Endothelial cell of umbilical vein (primary cell): ENCODE data around the gene THOC5. TPM values are rescaled to one million over a fixed set of nuclear protein-coding genes. Genes with fewer than 3 reads are reported as not detected.
A peak's percentile ranks its signal among the peaks of the same experiment; 100 is the strongest.

ENCODE experiments used
- BruUV-seq: library from RNA; stranded (reverse); fragments of 400-500 nt; replicated peaks from 2 replicates; lab custom pipeline; 2021; lab: Mats Ljungman, UMichigan
- CTCF ChIA-PET: fragments of 300-600, 350-600 bp; sonication (Branson Sonifier 250); formaldehyde crosslinking; loops from one replicate; lab custom pipeline; 2021; ENCODE audit warnings: antibody characterized with exemption, inconsistent platforms; lab: Charles Lee
- POLR2A ChIA-PET: fragments of 300-600, 350-600 bp; sonication (Branson Sonifier 250); formaldehyde crosslinking; loops from one replicate; lab custom pipeline; 2021; ENCODE audit warnings: antibody characterized with exemption, inconsistent platforms; lab: Charles Lee
- DNase-seq: peaks from one replicate; pipeline ENCODE4 v3.0.0-alpha.2; 2011; ENCODE audit warnings: low read depth, low spot score
- FAIRE-seq: peaks from 2 replicates; lab custom pipeline; 2011; peaks lifted over from hg19 to GRCh38; lab: Jason Lieb, UNC
- H2AFZ ChIP-seq: 2 replicates; pipeline ENCODE4 v1.6.0; 2012; ENCODE audit warnings: low read depth, low read length, control low read depth, inconsistent platforms
- H3K27ac ChIP-seq: 2 replicates; pipeline ENCODE4 v1.5.1; 2011; ENCODE audit warnings: low read depth, mild to moderate bottlenecking, control low read depth, low read length, moderate library complexity; ENCODE audit not compliant: insufficient read depth
- H3K27me3 ChIP-seq, 2 experiments: 2 replicates each; pipeline versions ENCODE4 v1.6.0 to v1.6.1; 2011; ENCODE audit warnings: low read length in 2 of 2, mixed read lengths in 1 of 2; ENCODE audit not compliant: control insufficient read depth in 2 of 2, insufficient read depth in 2 of 2
- H3K36me3 ChIP-seq, 2 experiments: 2 replicates in 1 of 2; 3 replicates in 1 of 2; pipeline ENCODE4 v1.5.1; 2011; ENCODE audit warnings: low read length in 2 of 2, mild to moderate bottlenecking in 1 of 2, moderate library complexity in 1 of 2; ENCODE audit not compliant: control insufficient read depth in 2 of 2, insufficient read depth in 2 of 2; ENCODE audit errors: extremely low read depth in 1 of 2
- H3K4me1 ChIP-seq: 3 replicates; pipeline ENCODE4 v1.5.1; 2011; ENCODE audit warnings: mild to moderate bottlenecking, low read length; ENCODE audit not compliant: control insufficient read depth, insufficient read depth; ENCODE audit errors: extremely low read depth
- H3K4me2 ChIP-seq: 2 replicates; pipeline ENCODE4 v1.6.1; 2011; ENCODE audit warnings: low read length, control low read depth, mixed read lengths; ENCODE audit not compliant: insufficient read depth
- H3K4me3 ChIP-seq, 3 experiments: fragments of 200-600 bp in 1 of 3; sonication (generic), shearing (Covaris generic) in 1 of 3; replicated peaks in 1 of 3; 2 replicates each; pipeline ENCODE4 v1.5.1; 2011 to 2016; ENCODE audit warnings: control low read depth in 3 of 3, low read length in 3 of 3, mild to moderate bottlenecking in 2 of 3, inconsistent platforms in 1 of 3, low read depth in 1 of 3, moderate library complexity in 1 of 3; ENCODE audit not compliant: insufficient read depth in 1 of 3
- H3K79me2 ChIP-seq: 2 replicates; pipeline ENCODE4 v1.6.0; 2012; ENCODE audit warnings: low read length, inconsistent platforms; ENCODE audit not compliant: control insufficient read depth, insufficient read depth
- H3K9ac ChIP-seq: replicated peaks from 2 replicates; pipeline ENCODE3; 2011; ENCODE audit warnings: low read length, control low read depth; ENCODE audit not compliant: insufficient read depth; ENCODE audit errors: extremely low read depth
- H3K9me1 ChIP-seq: replicated peaks from 3 replicates; pipeline ENCODE4 v1.6.0; 2011; ENCODE audit warnings: mild to moderate bottlenecking, low read length; ENCODE audit not compliant: control insufficient read depth, insufficient read depth; ENCODE audit errors: extremely low read depth
- H3K9me3 ChIP-seq: replicated peaks from 2 replicates; pipeline ENCODE4 v1.5.1; 2012; ENCODE audit warnings: low read length, inconsistent platforms; ENCODE audit not compliant: control insufficient read depth, insufficient read depth
- H4K20me1 ChIP-seq: replicated peaks from 2 replicates; pipeline ENCODE3; 2011; ENCODE audit warnings: mild to moderate bottlenecking, low read length; ENCODE audit not compliant: control insufficient read depth, insufficient read depth; ENCODE audit errors: extremely low read depth
- CTCF ChIP-seq, 2 donors: IDR thresholded peaks; 1 replicate in 1 of 2; 2 replicates in 1 of 2; pipeline ENCODE4 v1.5.1; 2011; ENCODE audit warnings: low read length in 2 of 2, mild to moderate bottlenecking in 2 of 2, moderate library complexity in 2 of 2, control low read depth in 1 of 2, inconsistent platforms in 1 of 2, low read depth in 1 of 2; ENCODE audit not compliant: insufficient read depth in 1 of 2; ENCODE audit errors: extremely low read depth in 1 of 2
- FOS ChIP-seq: IDR thresholded peaks from 2 replicates; pipeline ENCODE4 v1.6.1; 2011; ENCODE audit warnings: mild to moderate bottlenecking, low read length, moderate library complexity, borderline replicate concordance; ENCODE audit not compliant: insufficient read depth
- JUN ChIP-seq: IDR thresholded peaks from 2 replicates; pipeline ENCODE4 v1.6.1; 2011; ENCODE audit warnings: borderline replicate concordance, low read depth; ENCODE audit not compliant: insufficient read length, insufficient read depth
- MAX ChIP-seq: IDR thresholded peaks from 2 replicates; pipeline ENCODE4 v1.6.1; 2011; ENCODE audit not compliant: insufficient read depth, insufficient read length
- POLR2A ChIP-seq: IDR thresholded peaks from 2 replicates; pipeline ENCODE4 v1.6.1; 2012; ENCODE audit warnings: low read depth, mild to moderate bottlenecking, control low read depth, low read length
- POLR2AphosphoS5 ChIP-seq: IDR thresholded peaks from 2 replicates; pipeline ENCODE4 v1.6.1; 2012; ENCODE audit warnings: low read depth, mild to moderate bottlenecking, control low read depth, low read length, moderate library complexity; ENCODE audit not compliant: insufficient read depth
- dilution Hi-C: fragments of 300-500 bp; cut with MboI; formaldehyde crosslinking; loops from one replicate; pipeline ENCODE4 v1.15.0; 2019; ENCODE audit warnings: low sequenced_read_pairs; ENCODE audit not compliant: extremely low pct_ligation_motif_present
- intact Hi-C: fragments of 100-400 bp; cut with micrococcal nuclease; formaldehyde crosslinking; loops from one replicate; pipeline ENCODE4 v1.10.0; 2022
- polyA plus RNA-seq, 4 experiments: library from polyadenylated mRNA; depleted of rRNA in 3 of 4; stranded (reverse) in 3 of 4; unstranded in 1 of 4; fragments of >200 nt; gene quantifications; 2 replicates each; pipeline versions ENCODE4 v1.2.1 to v1.2.3, GENCODE V29; 2011 to 2012; ENCODE audit warnings: missing spikeins in 1 of 4
- total RNA-seq: library from RNA; stranded (reverse); gene quantifications from 2 replicates; pipeline ENCODE4 v1.2.3, GENCODE V29; 2021

THOC5 gene
- total and polyA plus RNA-seq, 2 donors (not counting 3 experiments of a cell fraction or from before 2014, with no cell fraction given): 35.0 to 82.9 TPM

GRCh38 chr22:29528144-29528543 is 25.4 kb downstream of the THOC5 start:
- Histone ChIP-seq H3K27me3 (no peaks in the 10 kb centered on the region), H3K4me1 (no peaks in the 10 kb centered on the region), H3K27ac (no peak overlapping the region), H3K9me3 (no peaks in the 10 kb centered on the region), H3K4me3 (no peak overlapping the region), H3K4me2 (no peak overlapping the region), H3K9me1 (no peaks in the 10 kb centered on the region), H3K36me3 (peaks cover 20 to 48% of the 10 kb centered on the region in 2 experiments), H4K20me1 (no peaks in the 10 kb centered on the region), H3K79me2 (no peaks in the 10 kb centered on the region), H3K9ac (no peak overlapping the region), H2AFZ (no peak overlapping the region)
- DNase-seq: no peak
- FAIRE-seq: no peak
- dilution Hi-C loops (no loop called here), intact Hi-C loops (no loop called here)
- BruUV-seq: no TSS peak
- ChIA-PET POLR2A (no interaction called here), CTCF (no interaction called here)
- no peak for TF ChIP-seq POLR2A
- no peak for TF ChIP-seq FOS

- no peak overlapping the region for H3K4me2 ChIP-seq
- intact Hi-C loops (loop anchor here (5.0 kb wide), 1 partner anchor 127 kb away; no protein-coding TSS in a partner anchor), dilution Hi-C loops (no loop called here)
- H3K9me3 ChIP-seq: no peaks in the 10 kb centered on the region
- TF ChIP-seq MAX (no peak), JUN (no peak), POLR2A (no peak), FOS (no peak), CTCF (IDR thresholded peaks at IDR 0.05; ENCODE audit: extremely low read depth in 1 of 2, insufficient read depth in 1 of 2, low read depth in 1 of 2, low read length in 2 of 2) (peak; percentile 4 to 40), POLR2AphosphoS5 (no peak)
- no peak overlapping the region for H2AFZ ChIP-seq
- no peaks in the 10 kb centered on the region for H3K79me2 ChIP-seq
- H3K27me3 ChIP-seq: no peaks in the 10 kb centered on the region
- no TSS peak for BruUV-seq
- no peak overlapping the region for H3K27ac ChIP-seq
- no peak overlapping the region for H3K4me3 ChIP-seq
- ChIA-PET POLR2A (no interaction called here), CTCF (interaction anchor here (0.5 to 2.2 kb wide), 11 partner anchors 14 to 211 kb away, joined by 3 to 14 read pairs (median 3); partner anchors contain the start of gene THOC5)
- no peaks in the 10 kb centered on the region for H4K20me1 ChIP-seq
- peaks cover 12% of the 10 kb centered on the region for H3K4me1 ChIP-seq
- H3K9ac ChIP-seq: no peak overlapping the region
- DNase-seq (peak; percentile 10), FAIRE-seq (no peak)
- peaks cover 13 to 42% of the 10 kb centered on the region in 2 experiments for H3K36me3 ChIP-seq
- no peaks in the 10 kb centered on the region for H3K9me1 ChIP-seq
These were observed 28.9 kb downstream of the THOC5 start for GRCh38 chr22:29524442-29525191.
